Activated CD4-positive, CD25-positive, alpha-beta regulatory T cell (primary cell): ENCODE measurements around the gene LDB3.
"Not testable (repeated sequence)": the region's sequence is repeated elsewhere in the genome, so short reads cannot be mapped to it uniquely, and the experiment has no call there.

Source experiments
- DNase-seq, 4 experiments: peaks; one replicate each; lab custom pipeline; 2025; lab: John Stamatoyannopoulos, UW

LDB3 gene

GRCh38 chr10:86668297-86669165, at the start of gene LDB3:
Gene LDB3 (plus strand): TSS chr10:86668511. CDS start chr10:86668692, 181 bp downstream.
- no peak for DNase-seq

- DNase-seq, result no peak
These were observed 40.0 kb upstream of the LDB3 start for GRCh38 chr10:86628311-86628710.

GRCh38 chr10:86630079-86630478, 38.2 kb upstream of the LDB3 start:
- DNase-seq, result no peak

GRCh38 chr10:86632009-86632800, 36.1 kb upstream of the LDB3 start:
- DNase-seq, result no peak

- no peak for DNase-seq
These were observed 35.4 kb upstream of the LDB3 start for GRCh38 chr10:86632951-86633350.

GRCh38 chr10:86635402-86635801, 32.9 kb upstream of the LDB3 start:
- no peak for DNase-seq

GRCh38 chr10:86636311-86636710, 32.0 kb upstream of the LDB3 start:
- no peak for DNase-seq

GRCh38 chr10:86642021-86642420, 26.3 kb upstream of the LDB3 start:
- DNase-seq, result no peak

GRCh38 chr10:86642499-86642898, 25.8 kb upstream of the LDB3 start:
- DNase-seq, result no peak

GRCh38 chr10:86644152-86644793, 24.0 kb upstream of the LDB3 start:
- no peak for DNase-seq

- no peak for DNase-seq
These were observed 23.4 kb upstream of the LDB3 start for GRCh38 chr10:86644794-86645445.

GRCh38 chr10:86645621-86646165, 22.6 kb upstream of the LDB3 start:
- not testable (repeated sequence) for DNase-seq

GRCh38 chr10:86646532-86646931, 21.8 kb upstream of the LDB3 start:
- DNase-seq, result no peak

- DNase-seq, result no peak
These were observed 21.4 kb upstream of the LDB3 start for GRCh38 chr10:86646933-86647332.

- DNase-seq, result no peak
These were observed 20.3 kb upstream of the LDB3 start for GRCh38 chr10:86647773-86648703.

GRCh38 chr10:86648704-86649427, 19.4 kb upstream of the LDB3 start:
- DNase-seq, result no peak

GRCh38 chr10:86649471-86650150, 18.7 kb upstream of the LDB3 start:
- DNase-seq, result no peak

- no peak for DNase-seq
These were observed 18.2 kb upstream of the LDB3 start for GRCh38 chr10:86650151-86650550.

GRCh38 chr10:86651021-86651471, 17.3 kb upstream of the LDB3 start:
- DNase-seq, result no peak
